Body of pancreas (tissue), 4 donors: Measurements from ENCODE around the gene CAPZB.

ENCODE experiments used
- POLR2A ChIP-seq, 3 donors: fragments of 450-650 bp; IDR thresholded peaks; one replicate each; pipeline ENCODE4 v1.6.1; 2016; ENCODE audit warnings: antibody characterized with exemption in 3 of 3, mild to moderate bottlenecking in 2 of 3
- TF ChIP-seq, protein P1 (sequence below), 7 experiments: fragments of 450-650 bp in 4 of 7; fragments of 200-600 bp in 3 of 7; sonication (generic) in 3 of 7; IDR thresholded peaks; one replicate each; pipeline ENCODE4 v1.5.1; 2016 to 2019; ENCODE audit warnings: antibody characterized with exemption in 7 of 7

DNA sequence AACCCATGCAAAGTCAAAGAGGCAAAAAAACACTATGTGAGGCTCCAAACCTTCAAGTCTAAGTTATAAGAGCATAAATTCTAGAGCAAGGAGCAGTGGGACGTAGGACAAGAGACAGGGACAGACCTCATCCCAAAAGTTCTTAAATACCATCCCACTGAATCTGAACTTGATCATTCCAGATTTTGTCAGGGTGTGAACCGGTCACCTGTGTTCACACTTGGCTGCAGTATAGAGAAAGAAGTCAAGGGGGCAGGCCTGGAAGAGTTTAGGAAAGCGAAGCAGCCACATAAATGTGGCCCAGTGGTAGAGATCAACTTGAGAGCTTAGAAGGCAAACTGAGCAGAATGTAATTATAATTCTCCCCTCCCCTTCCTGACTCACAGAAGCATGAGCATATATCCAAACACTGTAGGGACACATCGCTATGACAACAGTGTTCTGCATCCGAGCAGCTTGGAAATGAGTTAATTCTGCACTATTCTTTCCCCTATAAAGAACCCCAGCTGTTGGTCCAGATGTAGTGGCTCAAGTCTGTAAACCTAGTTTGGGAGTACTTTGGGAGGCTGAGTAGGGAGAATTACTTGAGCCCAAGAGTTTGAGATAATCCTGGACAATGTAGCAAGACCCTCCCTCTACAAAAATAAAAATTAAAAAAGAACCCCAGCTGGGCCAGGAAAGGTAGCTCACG lies 176.1 kb downstream of the CAPZB start:
- TF ChIP-seq, protein P1, sequence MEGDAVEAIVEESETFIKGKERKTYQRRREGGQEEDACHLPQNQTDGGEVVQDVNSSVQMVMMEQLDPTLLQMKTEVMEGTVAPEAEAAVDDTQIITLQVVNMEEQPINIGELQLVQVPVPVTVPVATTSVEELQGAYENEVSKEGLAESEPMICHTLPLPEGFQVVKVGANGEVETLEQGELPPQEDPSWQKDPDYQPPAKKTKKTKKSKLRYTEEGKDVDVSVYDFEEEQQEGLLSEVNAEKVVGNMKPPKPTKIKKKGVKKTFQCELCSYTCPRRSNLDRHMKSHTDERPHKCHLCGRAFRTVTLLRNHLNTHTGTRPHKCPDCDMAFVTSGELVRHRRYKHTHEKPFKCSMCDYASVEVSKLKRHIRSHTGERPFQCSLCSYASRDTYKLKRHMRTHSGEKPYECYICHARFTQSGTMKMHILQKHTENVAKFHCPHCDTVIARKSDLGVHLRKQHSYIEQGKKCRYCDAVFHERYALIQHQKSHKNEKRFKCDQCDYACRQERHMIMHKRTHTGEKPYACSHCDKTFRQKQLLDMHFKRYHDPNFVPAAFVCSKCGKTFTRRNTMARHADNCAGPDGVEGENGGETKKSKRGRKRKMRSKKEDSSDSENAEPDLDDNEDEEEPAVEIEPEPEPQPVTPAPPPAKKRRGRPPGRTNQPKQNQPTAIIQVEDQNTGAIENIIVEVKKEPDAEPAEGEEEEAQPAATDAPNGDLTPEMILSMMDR (IDR thresholded peaks at IDR 0.05), result no peak
- TF ChIP-seq POLR2A (IDR thresholded peaks at IDR 0.05), result no peak
